Activated CD8-positive, alpha-beta T cell treated with anti-CD3 and anti-CD28 coated beads for 36 hours (primary cell): ENCODE results near the gene LRMDA. TPM values are rescaled to one million over a fixed set of nuclear protein-coding genes. Genes with fewer than 3 reads are reported as not detected.

Experiments used
- ATAC-seq: fragments of 200-7000 bp; cut with Tn5 transposase; one replicate; pipeline ENCODE4 v1.10.0; 2021; ENCODE audit warnings: mild to moderate bottlenecking, moderate library complexity
- CTCF ChIA-PET: fragments of 350-600 bp; sonication (Branson Sonifier 250); formaldehyde crosslinking; loops from one replicate; lab custom pipeline; 2021; ENCODE audit warnings: antibody characterized with exemption; lab: Charles Lee
- POLR2A ChIA-PET: fragments of 350-600 bp; sonication (Branson Sonifier 250); formaldehyde crosslinking; loops from one replicate; lab custom pipeline; 2021; ENCODE audit warnings: antibody characterized with exemption; lab: Charles Lee
- DNase-seq: peaks from one replicate; pipeline ENCODE4 v3.0.0-alpha.2; 2020
- H3K27ac Mint-ChIP-seq: one replicate; pipeline ENCODE4 v1.8.0; 2021; ENCODE audit warnings: mild to moderate bottlenecking, mixed read lengths
- H3K27me3 Mint-ChIP-seq: one replicate; pipeline ENCODE4 v1.8.0; 2021; ENCODE audit warnings: mixed read lengths
- H3K36me3 Mint-ChIP-seq: one replicate; pipeline ENCODE4 v1.8.0; 2021; ENCODE audit warnings: low read depth, mixed read lengths
- H3K4me1 Mint-ChIP-seq: one replicate; pipeline ENCODE4 v1.8.0; 2021; ENCODE audit warnings: low read depth, mixed read lengths
- H3K4me3 Mint-ChIP-seq: one replicate; pipeline ENCODE4 v1.8.0; 2021; ENCODE audit warnings: mild to moderate bottlenecking, moderate library complexity, mixed read lengths
- H3K9me3 Mint-ChIP-seq: one replicate; pipeline ENCODE4 v1.8.0; 2021; ENCODE audit warnings: mixed read lengths
- intact Hi-C: fragments of 100-400 bp; cut with micrococcal nuclease; formaldehyde crosslinking; loops from one replicate; pipeline ENCODE4 v1.10.0; 2022
- total RNA-seq, 2 experiments: library from RNA; stranded (reverse); gene quantifications; one replicate each; pipeline ENCODE4 v1.2.3, GENCODE V29; 2021
- TF ChIP-seq, protein P1 (sequence below): fragments of 200-600 bp; IDR thresholded peaks from one replicate; pipeline ENCODE4 v1.8.0; 2022; ENCODE audit warnings: antibody characterized with exemption, mild to moderate bottlenecking

The LRMDA gene
- total RNA-seq, 2 experiments from 2014 or later: not detected

DNA sequence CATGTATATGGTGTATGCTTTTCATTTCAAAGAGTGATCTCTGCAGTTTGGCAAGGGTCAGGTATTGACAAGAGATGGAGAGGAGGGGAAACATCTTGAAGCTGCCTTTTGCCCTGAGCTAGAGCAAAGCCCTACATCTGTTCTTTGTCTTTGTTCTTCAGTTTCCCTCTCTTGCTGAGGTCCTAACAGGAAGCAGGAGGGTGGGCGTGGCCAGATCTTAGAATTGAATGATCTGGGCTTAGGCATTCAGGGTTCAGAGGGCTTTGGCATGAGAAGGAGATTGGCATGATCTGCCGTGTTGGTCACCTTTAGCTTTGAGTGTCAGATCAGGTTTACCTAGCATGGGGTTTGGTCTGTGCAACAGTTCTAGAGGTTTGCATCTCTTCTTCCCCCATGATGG is 41.3 kb downstream of the LRMDA start:
- H3K9me3 Mint-ChIP-seq: no peaks in the 10 kb centered on the region
- no peak for DNase-seq
- CTCF ChIA-PET: no interaction called here
- intact Hi-C loops: no loop called here
- H3K27ac Mint-ChIP-seq: no peak overlapping the region
- H3K4me3 Mint-ChIP-seq: no peak overlapping the region
- H3K27me3 Mint-ChIP-seq: peaks cover 1% of the 10 kb centered on the region
- ATAC-seq: no peak
- H3K4me1 Mint-ChIP-seq: no peaks in the 10 kb centered on the region
- H3K36me3 Mint-ChIP-seq: no peaks in the 10 kb centered on the region
- POLR2A ChIA-PET: interaction anchor here (0.6 kb wide), 1 partner anchor 190 kb away, joined by 3 read pairs; no protein-coding TSS in a partner anchor
- TF ChIP-seq, protein P1, sequence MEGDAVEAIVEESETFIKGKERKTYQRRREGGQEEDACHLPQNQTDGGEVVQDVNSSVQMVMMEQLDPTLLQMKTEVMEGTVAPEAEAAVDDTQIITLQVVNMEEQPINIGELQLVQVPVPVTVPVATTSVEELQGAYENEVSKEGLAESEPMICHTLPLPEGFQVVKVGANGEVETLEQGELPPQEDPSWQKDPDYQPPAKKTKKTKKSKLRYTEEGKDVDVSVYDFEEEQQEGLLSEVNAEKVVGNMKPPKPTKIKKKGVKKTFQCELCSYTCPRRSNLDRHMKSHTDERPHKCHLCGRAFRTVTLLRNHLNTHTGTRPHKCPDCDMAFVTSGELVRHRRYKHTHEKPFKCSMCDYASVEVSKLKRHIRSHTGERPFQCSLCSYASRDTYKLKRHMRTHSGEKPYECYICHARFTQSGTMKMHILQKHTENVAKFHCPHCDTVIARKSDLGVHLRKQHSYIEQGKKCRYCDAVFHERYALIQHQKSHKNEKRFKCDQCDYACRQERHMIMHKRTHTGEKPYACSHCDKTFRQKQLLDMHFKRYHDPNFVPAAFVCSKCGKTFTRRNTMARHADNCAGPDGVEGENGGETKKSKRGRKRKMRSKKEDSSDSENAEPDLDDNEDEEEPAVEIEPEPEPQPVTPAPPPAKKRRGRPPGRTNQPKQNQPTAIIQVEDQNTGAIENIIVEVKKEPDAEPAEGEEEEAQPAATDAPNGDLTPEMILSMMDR: no peak

DNA sequence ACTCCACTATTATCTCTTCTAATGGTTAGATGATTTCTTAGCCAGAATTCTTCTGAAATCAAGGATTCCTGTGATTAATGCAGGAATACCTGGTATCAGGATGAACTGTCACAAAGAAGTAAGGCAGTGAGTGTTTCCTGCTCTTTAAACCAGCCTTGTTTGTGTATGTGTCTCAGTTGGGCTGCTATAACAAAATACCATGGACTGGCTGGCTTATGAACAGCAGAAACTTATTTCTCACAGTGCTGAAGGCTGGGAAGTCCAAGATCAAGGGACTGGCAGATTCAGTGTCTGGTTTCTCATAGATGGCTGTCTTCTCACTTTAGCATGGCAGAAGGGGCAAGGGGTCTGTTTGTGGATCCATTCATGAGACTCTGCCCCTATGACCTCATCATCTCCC is 42.7 kb downstream of the LRMDA start:
- no peaks in the 10 kb centered on the region for H3K9me3 Mint-ChIP-seq
- POLR2A ChIA-PET: no interaction called here
- H3K36me3 Mint-ChIP-seq: no peaks in the 10 kb centered on the region
- H3K4me1 Mint-ChIP-seq: no peaks in the 10 kb centered on the region
- TF ChIP-seq, protein P1: no peak
- no peak overlapping the region for H3K4me3 Mint-ChIP-seq
- intact Hi-C loops: no loop called here
- CTCF ChIA-PET: no interaction called here
- H3K27ac Mint-ChIP-seq: no peak overlapping the region
- DNase-seq (no peak), ATAC-seq (no peak)
- peaks cover 1% of the 10 kb centered on the region for H3K27me3 Mint-ChIP-seq

DNA sequence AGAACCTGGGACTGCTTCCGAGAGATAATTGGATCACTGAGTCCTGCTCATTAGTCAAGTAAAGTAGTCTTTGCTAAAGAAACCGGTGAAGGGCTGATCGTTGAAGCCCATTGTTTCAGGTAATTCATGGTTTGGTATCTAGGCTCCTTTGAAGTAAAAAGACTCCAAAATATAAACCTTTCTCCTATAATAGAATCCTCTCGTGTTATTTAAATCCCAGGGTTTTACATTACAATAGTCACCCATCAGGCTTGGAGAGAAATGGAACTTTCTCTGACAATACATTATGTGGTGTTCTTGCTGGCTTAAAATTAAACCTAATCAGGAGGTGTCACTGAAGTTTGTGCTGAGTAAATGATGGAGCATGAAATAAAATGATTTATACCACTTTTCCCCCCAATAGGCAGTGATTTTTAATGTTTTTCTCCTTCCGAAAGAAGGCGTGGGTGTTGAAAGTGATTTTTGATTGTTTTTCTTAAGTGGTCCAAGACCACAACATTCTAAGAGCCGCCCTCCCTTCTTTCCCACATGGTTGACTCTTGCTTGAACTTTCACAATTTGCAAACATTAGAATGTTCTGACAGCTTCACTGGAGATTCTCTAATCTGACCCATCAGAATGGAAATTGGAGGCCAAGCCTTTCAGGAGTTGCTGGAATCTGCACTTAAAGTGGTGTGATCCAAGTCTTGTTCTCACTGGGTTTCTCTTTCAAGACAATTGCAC is 44.2 kb downstream of the LRMDA start:
- H3K4me3 Mint-ChIP-seq: no peak overlapping the region
- no peak for DNase-seq
- POLR2A ChIA-PET: no interaction called here
- no peak overlapping the region for H3K27ac Mint-ChIP-seq
- no peaks in the 10 kb centered on the region for H3K9me3 Mint-ChIP-seq
- CTCF ChIA-PET: no interaction called here
- TF ChIP-seq, protein P1: no peak
- no peak for ATAC-seq
- no peaks in the 10 kb centered on the region for H3K4me1 Mint-ChIP-seq
- H3K27me3 Mint-ChIP-seq: peaks cover 1% of the 10 kb centered on the region
- no peaks in the 10 kb centered on the region for H3K36me3 Mint-ChIP-seq
- intact Hi-C loops: no loop called here

- Mint-ChIP-seq H3K27me3 (peaks cover 1% of the 10 kb centered on the region), H3K36me3 (no peaks in the 10 kb centered on the region), H3K27ac (no peak overlapping the region), H3K9me3 (no peaks in the 10 kb centered on the region), H3K4me1 (no peaks in the 10 kb centered on the region), H3K4me3 (no peak overlapping the region)
- ChIA-PET POLR2A (no interaction called here), CTCF (interaction anchor here (1.1 kb wide), 1 partner anchor 17 kb away, joined by 3 read pairs; no protein-coding TSS in a partner anchor)
- TF ChIP-seq, protein P1: no peak
- ATAC-seq (no peak), DNase-seq (no peak)
- intact Hi-C loops: no loop called here
These were observed 45.1 kb downstream of the LRMDA start for GRCh38 chr10:75476569-75476968.

DNA sequence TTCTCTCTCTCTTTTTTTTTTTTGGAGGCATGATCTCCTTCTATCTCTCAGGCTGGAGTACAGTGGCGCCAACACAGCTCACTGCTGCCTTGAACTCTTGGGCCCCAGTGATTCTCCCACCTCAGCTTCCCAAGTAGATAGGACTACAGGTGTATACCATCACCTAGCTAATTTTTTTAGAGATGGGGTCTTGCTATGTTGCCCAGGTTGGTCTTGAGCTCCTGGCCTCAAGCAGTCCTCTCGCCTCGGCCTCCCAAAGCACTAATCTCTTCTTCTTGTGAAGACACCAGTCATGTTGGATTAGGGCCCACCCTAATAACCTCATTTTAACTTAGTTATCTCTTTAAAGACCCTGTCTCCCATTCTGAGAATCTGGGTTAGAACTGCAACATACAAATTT is 45.6 kb downstream of the LRMDA start:
- Mint-ChIP-seq H3K27ac (no peak overlapping the region), H3K9me3 (no peaks in the 10 kb centered on the region), H3K4me1 (no peaks in the 10 kb centered on the region), H3K27me3 (peaks cover 1% of the 10 kb centered on the region), H3K36me3 (no peaks in the 10 kb centered on the region), H3K4me3 (no peak overlapping the region)
- POLR2A ChIA-PET: no interaction called here
- TF ChIP-seq, protein P1: no peak
- ATAC-seq: no peak
- no peak for DNase-seq
- intact Hi-C loops: no loop called here
- CTCF ChIA-PET: interaction anchor here (1.1 kb wide), 1 partner anchor 18 kb away, joined by 3 read pairs; no protein-coding TSS in a partner anchor
